ENCODE results near the gene TTC8. TPM values are rescaled to one million over a fixed set of nuclear protein-coding genes. Genes with fewer than 3 reads are reported as not detected.

Gene TTC8
- total and polyA plus RNA-seq, 5 experiments from 2014 or later: 1.2 to 3.8 (median 1.8) TPM

Other genes starting within 250 kb of the TTC8 start
- gene EML5, start 31.7 kb upstream of the TTC8 start, total RNA-seq: 1 to 10 TPM; 7.3 to 7.5 TPM
- gene EML5, start 31.7 kb upstream of the TTC8 start, polyA plus RNA-seq: 1 to 10 TPM in 1 of 3 donors, under 1 TPM in 2; 0.23 to 1.1 (median 0.76) TPM

All from naive thymus-derived CD8-positive, alpha-beta T cell (primary cell).